Retina (tissue), 1 donor: Measurements from ENCODE around the gene RAB41.
A peak's percentile ranks its signal among the peaks of the same experiment; 100 is the strongest.
"Not testable (repeated sequence)": the region's sequence is repeated elsewhere in the genome, so short reads cannot be mapped to it uniquely, and the experiment has no call there.

ENCODE experiments used
- DNase-seq: peaks from one replicate; pipeline ENCODE4 v3.0.0-alpha.2; 2016

Gene RAB41

GRCh38 chrX:70281951-70282350 lies at the start of gene RAB41:
Gene RAB41 (plus strand): TSS chrX:70282172. CDS start chrX:70282218, 46 bp downstream.
- DNase-seq = no peak

GRCh38 chrX:70234355-70234754 lies 47.6 kb upstream of the RAB41 start, which contains the start of gene AWAT1:
Gene AWAT1 (plus strand): TSS chrX:70234655. CDS start chrX:70234696, 41 bp downstream.
- no peak for DNase-seq

- DNase-seq = no peak
Observed at GRCh38 chrX:70240751-70241150, 41.2 kb upstream of the RAB41 start.

- no peak for DNase-seq
Observed at GRCh38 chrX:70241501-70241900, 40.5 kb upstream of the RAB41 start.

GRCh38 chrX:70243601-70244000 lies 38.4 kb upstream of the RAB41 start:
- DNase-seq = not testable (repeated sequence)

GRCh38 chrX:70244881-70245280 lies 37.1 kb upstream of the RAB41 start:
- no peak for DNase-seq

- DNase-seq = no peak
Observed at GRCh38 chrX:70247252-70247651, 34.7 kb upstream of the RAB41 start.

- no peak for DNase-seq
Observed at GRCh38 chrX:70252491-70252890, 29.5 kb upstream of the RAB41 start.

- DNase-seq = no peak
Observed at GRCh38 chrX:70253377-70254062, 28.5 kb upstream of the RAB41 start.

- no peak for DNase-seq
Observed at GRCh38 chrX:70254063-70254400, 27.9 kb upstream of the RAB41 start.

GRCh38 chrX:70254909-70255308 lies 27.1 kb upstream of the RAB41 start:
- no peak for DNase-seq

- no peak for DNase-seq
Observed at GRCh38 chrX:70255452-70255851, 26.5 kb upstream of the RAB41 start.

- no peak for DNase-seq
Observed at GRCh38 chrX:70257423-70258288, 24.3 kb upstream of the RAB41 start.

GRCh38 chrX:70260104-70260503 lies 21.9 kb upstream of the RAB41 start, which contains the start of gene P2RY4:
Gene P2RY4 (minus strand): TSS chrX:70260204. CDS start chrX:70259624, 580 bp downstream.
- no peak for DNase-seq

GRCh38 chrX:70262952-70263567 lies 18.9 kb upstream of the RAB41 start:
- peak; percentile 42 for DNase-seq

- DNase-seq = no peak
Observed at GRCh38 chrX:70264784-70265183, 17.2 kb upstream of the RAB41 start.

- DNase-seq = no peak
Observed at GRCh38 chrX:70268034-70268433, 13.9 kb upstream of the RAB41 start, which contains the start of gene ARR3. Gene ARR3 (plus strand): TSS chrX:70268334. CDS start chrX:70269386, 1,052 bp downstream.

GRCh38 chrX:70274029-70274428 lies 7.9 kb upstream of the RAB41 start:
- not testable (repeated sequence) for DNase-seq

- DNase-seq = no peak
Observed at GRCh38 chrX:70279081-70279480, 2.9 kb upstream of the RAB41 start.

- no peak for DNase-seq
Observed at GRCh38 chrX:70280573-70280972, 1.4 kb upstream of the RAB41 start.

- DNase-seq = no peak
Observed at GRCh38 chrX:70289168-70289792, 7.3 kb downstream of the RAB41 start.

- DNase-seq = peak; percentile 87
Observed at GRCh38 chrX:70289793-70290770, 8.1 kb downstream of the RAB41 start, which contains the start of the genes KIF4A and PDZD11. Gene KIF4A (plus strand): TSS chrX:70290104. CDS start chrX:70290459, 355 bp downstream. Gene PDZD11 (minus strand): TSS chrX:70289927. CDS start chrX:70289341, 586 bp downstream.
